ENCODE measurements around the gene HS1BP3. TPM values are rescaled to one million over a fixed set of nuclear protein-coding genes. Genes with fewer than 3 reads are reported as not detected.

HS1BP3 gene
- total RNA-seq, 1 donor from 2014 or later = 10.0 TPM

DNA sequence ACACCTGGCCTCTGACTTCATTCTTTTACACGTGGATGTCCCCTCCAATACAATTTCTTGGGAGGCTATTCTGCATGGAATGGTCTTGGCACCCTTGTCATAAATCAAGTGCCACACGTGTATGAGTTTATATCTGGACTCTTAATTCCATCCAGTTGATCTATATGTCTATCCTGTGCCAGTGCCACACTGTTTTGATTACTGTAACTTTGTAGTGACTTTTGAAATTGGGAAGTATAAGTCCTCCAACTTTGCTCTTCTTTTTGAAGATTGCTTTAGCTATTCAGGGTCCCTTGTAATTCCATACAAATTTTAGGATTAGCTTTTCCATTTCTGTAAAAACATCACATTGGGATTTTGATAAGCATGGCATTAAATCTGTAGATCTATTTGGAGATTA is 43.5 kb downstream of the HS1BP3 start:
- Histone ChIP-seq H2AFZ (replicated peaks) (no peak overlapping the region), H3K4me1 (no peaks in the 10 kb centered on the region), H3K9me3 (ENCODE audit: low read depth) (no peaks in the 10 kb centered on the region), H3K9ac (no peak overlapping the region), H3K27ac (no peak overlapping the region), H3K27me3 (peaks cover 20% of the 10 kb centered on the region), H3K36me3 (no peaks in the 10 kb centered on the region), H3K4me2 (no peak overlapping the region), H4K20me1 (ENCODE audit: low read depth) (no peaks in the 10 kb centered on the region), H3F3A (ENCODE audit: low read depth) (no peaks in the 10 kb centered on the region), H3K79me2 (ENCODE audit: low read depth) (no peaks in the 10 kb centered on the region), H3K4me3 (no peak overlapping the region)
- TF ChIP-seq EZH2 (IDR thresholded peaks at IDR 0.05) (no peak), EZH2phosphoT487 (IDR thresholded peaks at IDR 0.05) (no peak)
- TF ChIP-seq, protein P1, sequence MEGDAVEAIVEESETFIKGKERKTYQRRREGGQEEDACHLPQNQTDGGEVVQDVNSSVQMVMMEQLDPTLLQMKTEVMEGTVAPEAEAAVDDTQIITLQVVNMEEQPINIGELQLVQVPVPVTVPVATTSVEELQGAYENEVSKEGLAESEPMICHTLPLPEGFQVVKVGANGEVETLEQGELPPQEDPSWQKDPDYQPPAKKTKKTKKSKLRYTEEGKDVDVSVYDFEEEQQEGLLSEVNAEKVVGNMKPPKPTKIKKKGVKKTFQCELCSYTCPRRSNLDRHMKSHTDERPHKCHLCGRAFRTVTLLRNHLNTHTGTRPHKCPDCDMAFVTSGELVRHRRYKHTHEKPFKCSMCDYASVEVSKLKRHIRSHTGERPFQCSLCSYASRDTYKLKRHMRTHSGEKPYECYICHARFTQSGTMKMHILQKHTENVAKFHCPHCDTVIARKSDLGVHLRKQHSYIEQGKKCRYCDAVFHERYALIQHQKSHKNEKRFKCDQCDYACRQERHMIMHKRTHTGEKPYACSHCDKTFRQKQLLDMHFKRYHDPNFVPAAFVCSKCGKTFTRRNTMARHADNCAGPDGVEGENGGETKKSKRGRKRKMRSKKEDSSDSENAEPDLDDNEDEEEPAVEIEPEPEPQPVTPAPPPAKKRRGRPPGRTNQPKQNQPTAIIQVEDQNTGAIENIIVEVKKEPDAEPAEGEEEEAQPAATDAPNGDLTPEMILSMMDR (IDR thresholded peaks at IDR 0.05) = no peak
- Mint-ChIP-seq H3K27me3 (ENCODE audit: insufficient read depth, low read depth) (peaks cover 2% of the 10 kb centered on the region), H3K9me3 (peaks cover 14% of the 10 kb centered on the region), H3K36me3 (peaks cover 6% of the 10 kb centered on the region), H3K4me3 (no peak overlapping the region), H3K4me1 (peaks cover 37% of the 10 kb centered on the region), H3K27ac (no peak overlapping the region)
- DNase-seq (ENCODE audit: low spot score) = no peak

- Mint-ChIP-seq H3K36me3 (peaks cover 8% of the 10 kb centered on the region), H3K4me1 (peaks cover 39% of the 10 kb centered on the region), H3K27ac (no peak overlapping the region), H3K9me3 (peaks cover 16% of the 10 kb centered on the region), H3K27me3 (ENCODE audit: insufficient read depth, low read depth) (no peaks in the 10 kb centered on the region), H3K4me3 (no peak overlapping the region)
- no peak overlapping the region for H3K9ac ChIP-seq
- H3K4me1 ChIP-seq = no peaks in the 10 kb centered on the region
- H2AFZ ChIP-seq (replicated peaks) = no peak overlapping the region
- no peak for DNase-seq (ENCODE audit: low spot score)
- H4K20me1 ChIP-seq (ENCODE audit: low read depth) = no peaks in the 10 kb centered on the region
- H3F3A ChIP-seq (ENCODE audit: low read depth) = no peaks in the 10 kb centered on the region
- no peak overlapping the region for H3K4me3 ChIP-seq
- TF ChIP-seq, protein P1 (IDR thresholded peaks at IDR 0.05) = no peak
- TF ChIP-seq EZH2phosphoT487 (IDR thresholded peaks at IDR 0.05) = no peak
- TF ChIP-seq EZH2 (IDR thresholded peaks at IDR 0.05) = no peak
- H3K4me2 ChIP-seq = no peak overlapping the region
- no peak overlapping the region for H3K27ac ChIP-seq
- H3K27me3 ChIP-seq = peaks cover 21% of the 10 kb centered on the region
- no peaks in the 10 kb centered on the region for H3K79me2 ChIP-seq (ENCODE audit: low read depth)
- H3K9me3 ChIP-seq (ENCODE audit: low read depth) = no peaks in the 10 kb centered on the region
- H3K36me3 ChIP-seq = no peaks in the 10 kb centered on the region
These were observed 44.7 kb downstream of the HS1BP3 start for GRCh38 chr2:20606198-20606597.

DNA sequence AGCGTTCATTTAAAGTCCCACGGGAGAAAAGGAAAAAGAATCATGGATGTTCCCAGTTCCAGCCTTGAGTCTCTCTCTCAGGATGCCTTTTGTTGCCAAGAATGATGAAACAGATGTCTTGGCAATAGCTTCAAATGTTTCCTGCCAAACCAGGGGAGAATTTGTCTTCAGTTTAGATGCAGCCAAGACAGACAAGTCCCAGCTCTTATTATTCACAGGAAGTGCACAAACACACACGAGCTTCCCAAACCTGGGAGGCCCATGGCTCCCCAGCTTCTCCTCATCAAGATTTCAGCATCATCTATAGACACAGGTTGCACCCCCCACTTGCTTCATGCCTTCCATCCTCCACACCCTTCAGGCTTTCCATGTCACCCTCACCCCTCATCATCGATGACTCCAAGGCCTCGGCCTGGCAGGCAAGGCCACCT is 45.9 kb downstream of the HS1BP3 start:
- Mint-ChIP-seq H3K4me1 (peaks cover 41% of the 10 kb centered on the region), H3K9me3 (peaks cover 16% of the 10 kb centered on the region), H3K36me3 (peaks cover 8% of the 10 kb centered on the region), H3K27me3 (ENCODE audit: insufficient read depth, low read depth) (no peaks in the 10 kb centered on the region), H3K27ac (no peak overlapping the region), H3K4me3 (no peak overlapping the region)
- no peak overlapping the region for H2AFZ ChIP-seq (replicated peaks)
- no peak overlapping the region for H3K4me3 ChIP-seq
- H3K4me2 ChIP-seq = no peak overlapping the region
- no peak for DNase-seq (ENCODE audit: low spot score)
- H3K4me1 ChIP-seq = peaks cover 10% of the 10 kb centered on the region
- H3K9me3 ChIP-seq (ENCODE audit: low read depth) = no peaks in the 10 kb centered on the region
- H3K79me2 ChIP-seq (ENCODE audit: low read depth) = no peaks in the 10 kb centered on the region
- H4K20me1 ChIP-seq (ENCODE audit: low read depth) = peaks cover 6% of the 10 kb centered on the region
- no peak overlapping the region for H3K9ac ChIP-seq
- H3K27me3 ChIP-seq = peaks cover 24% of the 10 kb centered on the region
- no peaks in the 10 kb centered on the region for H3K36me3 ChIP-seq
- peaks cover 6% of the 10 kb centered on the region for H3F3A ChIP-seq (ENCODE audit: low read depth)
- TF ChIP-seq, protein P1 (IDR thresholded peaks at IDR 0.05) = no peak
- TF ChIP-seq EZH2phosphoT487 (IDR thresholded peaks at IDR 0.05) (no peak), EZH2 (IDR thresholded peaks at IDR 0.05) (no peak)
- no peak overlapping the region for H3K27ac ChIP-seq

Data from neural progenitor cell (in vitro differentiated cells).